ENCODE measurements around the gene PYURF. TPM values are rescaled to one million over a fixed set of nuclear protein-coding genes. Genes with fewer than 3 reads are reported as not detected.

Gene PYURF
- total and polyA plus RNA-seq, 2 experiments from 2014 or later = 80.5 to 184 TPM

- H3K27me3 ChIP-seq = no peaks in the 10 kb centered on the region
- DNase-seq (ENCODE audit: low read depth in 1 of 2, low spot score in 1 of 2) = no peak
- TF ChIP-seq, protein P1, sequence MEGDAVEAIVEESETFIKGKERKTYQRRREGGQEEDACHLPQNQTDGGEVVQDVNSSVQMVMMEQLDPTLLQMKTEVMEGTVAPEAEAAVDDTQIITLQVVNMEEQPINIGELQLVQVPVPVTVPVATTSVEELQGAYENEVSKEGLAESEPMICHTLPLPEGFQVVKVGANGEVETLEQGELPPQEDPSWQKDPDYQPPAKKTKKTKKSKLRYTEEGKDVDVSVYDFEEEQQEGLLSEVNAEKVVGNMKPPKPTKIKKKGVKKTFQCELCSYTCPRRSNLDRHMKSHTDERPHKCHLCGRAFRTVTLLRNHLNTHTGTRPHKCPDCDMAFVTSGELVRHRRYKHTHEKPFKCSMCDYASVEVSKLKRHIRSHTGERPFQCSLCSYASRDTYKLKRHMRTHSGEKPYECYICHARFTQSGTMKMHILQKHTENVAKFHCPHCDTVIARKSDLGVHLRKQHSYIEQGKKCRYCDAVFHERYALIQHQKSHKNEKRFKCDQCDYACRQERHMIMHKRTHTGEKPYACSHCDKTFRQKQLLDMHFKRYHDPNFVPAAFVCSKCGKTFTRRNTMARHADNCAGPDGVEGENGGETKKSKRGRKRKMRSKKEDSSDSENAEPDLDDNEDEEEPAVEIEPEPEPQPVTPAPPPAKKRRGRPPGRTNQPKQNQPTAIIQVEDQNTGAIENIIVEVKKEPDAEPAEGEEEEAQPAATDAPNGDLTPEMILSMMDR (IDR thresholded peaks at IDR 0.05; ENCODE audit: low read depth, low read length) = no peak
- no peaks in the 10 kb centered on the region for H3K36me3 ChIP-seq
- no peak overlapping the region for H3K27ac ChIP-seq
- peaks cover 5% of the 10 kb centered on the region for H3K4me1 ChIP-seq (ENCODE audit: low read depth)
- no peaks in the 10 kb centered on the region for H3K9me3 ChIP-seq (ENCODE audit: low read depth)
- no peak overlapping the region for H3K4me3 ChIP-seq
These were observed 46.2 kb downstream of the PYURF start for GRCh38 chr4:88477229-88477860.

Other genes starting within 250 kb of the PYURF start
- 52.6 and 54.8 TPM in 2 replicates for gene PPM1K, start 239.2 kb downstream of the PYURF start, total RNA-seq
- 58.8 and 77.6 TPM in 2 replicates for gene PPM1K, start 239.2 kb downstream of the PYURF start, polyA plus RNA-seq
- 11.5 and 18.5 TPM in 2 replicates for gene HERC6, start 144.9 kb downstream of the PYURF start, total RNA-seq
- gene HERC6, start 144.9 kb downstream of the PYURF start, polyA plus RNA-seq = 7.7 and 11.6 TPM in 2 replicates
- 1.7 and 2.4 TPM in 2 replicates for gene HERC5, start 66.7 kb downstream of the PYURF start, total RNA-seq
- 1.1 and 3.2 TPM in 2 replicates for gene HERC5, start 66.7 kb downstream of the PYURF start, polyA plus RNA-seq
- gene HERC3, start 68.7 kb upstream of the PYURF start, total RNA-seq = 25.6 and 29.4 TPM in 2 replicates
- gene HERC3, start 68.7 kb upstream of the PYURF start, polyA plus RNA-seq = 35.3 and 41.1 TPM in 2 replicates
- 3.0 and 3.2 TPM in 2 replicates for gene NAP1L5, start 174.1 kb upstream of the PYURF start, total RNA-seq
- gene NAP1L5, start 174.1 kb upstream of the PYURF start, polyA plus RNA-seq = 2.6 and 5.1 TPM in 2 replicates

Data from cardiac muscle cell (in vitro differentiated cells and primary cell).